IgD-negative memory B cell (primary cell): ENCODE results near the gene CLCA2. TPM values are rescaled to one million over a fixed set of nuclear protein-coding genes. Genes with fewer than 3 reads are reported as not detected.
"Not testable (repeated sequence)": the region's sequence is repeated elsewhere in the genome, so short reads cannot be mapped to it uniquely, and the experiment has no call there.

Source experiments
- H3K27ac Mint-ChIP-seq, 3 donors: one replicate each; pipeline ENCODE4 v1.8.0; 2020 to 2022; ENCODE audit warnings: mild to moderate bottlenecking in 3 of 3, mixed read lengths in 3 of 3, moderate library complexity in 1 of 3
- H3K27me3 Mint-ChIP-seq: one replicate; pipeline ENCODE4 v1.8.0; 2021; ENCODE audit warnings: mixed read lengths
- H3K36me3 Mint-ChIP-seq: one replicate; pipeline ENCODE4 v1.8.0; 2020; ENCODE audit warnings: mild to moderate bottlenecking, mixed read lengths
- H3K4me1 Mint-ChIP-seq, 3 donors: one replicate each; pipeline ENCODE4 v1.8.0; 2020 to 2022; ENCODE audit warnings: mixed read lengths in 3 of 3, mild to moderate bottlenecking in 1 of 3
- H3K4me3 Mint-ChIP-seq, 4 donors: one replicate each; pipeline ENCODE4 v1.8.0; 2020 to 2022; ENCODE audit warnings: mild to moderate bottlenecking in 4 of 4, mixed read lengths in 4 of 4, moderate library complexity in 3 of 4
- H3K9me3 Mint-ChIP-seq, 3 donors: one replicate each; pipeline ENCODE4 v1.8.0; 2020 to 2021; ENCODE audit warnings: mixed read lengths in 3 of 3, mild to moderate bottlenecking in 1 of 3
- polyA plus RNA-seq: library from polyadenylated mRNA; unstranded; fragments of 300-500 nt; fragmentation: Illumina TruSeq; gene quantifications from one replicate; pipeline ENCODE4 v1.2.3, GENCODE V29; 2021

Gene CLCA2
- polyA plus RNA-seq, 1 donor from 2014 or later, result not detected

DNA sequence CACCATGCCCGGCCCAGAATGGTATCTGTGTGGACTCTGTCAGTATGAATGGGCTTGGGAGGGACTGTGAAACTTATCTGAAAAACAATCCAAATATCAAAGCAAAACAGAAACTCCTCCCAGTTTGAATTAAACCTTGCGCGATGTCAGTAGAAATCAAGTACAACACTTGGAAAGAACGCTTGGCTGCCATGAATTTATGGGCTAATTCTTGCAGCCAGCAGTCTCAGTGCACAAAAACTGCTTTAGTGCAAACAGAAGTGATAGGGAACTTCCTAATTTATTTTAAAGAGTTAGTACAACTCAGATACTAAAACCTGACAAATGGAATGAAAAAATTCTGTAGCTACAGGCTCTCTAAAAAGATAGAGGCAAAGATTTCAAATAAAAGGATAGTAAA is 53.3 kb downstream of the CLCA2 start:
- Mint-ChIP-seq H3K27me3 (peaks cover 2% of the 10 kb centered on the region), H3K9me3 (no peaks in the 10 kb centered on the region), H3K4me1 (no peaks in the 10 kb centered on the region), H3K36me3 (peaks cover 3% of the 10 kb centered on the region), H3K27ac (no peak overlapping the region), H3K4me3 (no peak overlapping the region)

GRCh38 chr1:86477682-86478081 is 53.7 kb downstream of the CLCA2 start:
- peaks cover 2% of the 10 kb centered on the region for H3K27me3 Mint-ChIP-seq
- no peaks in the 10 kb centered on the region for H3K4me1 Mint-ChIP-seq
- peaks cover 3% of the 10 kb centered on the region for H3K36me3 Mint-ChIP-seq
- H3K9me3 Mint-ChIP-seq, result no peaks in the 10 kb centered on the region
- no peak overlapping the region for H3K4me3 Mint-ChIP-seq
- H3K27ac Mint-ChIP-seq, result no peak overlapping the region

GRCh38 chr1:86478416-86479156 is 54.6 kb downstream of the CLCA2 start:
- H3K4me3 Mint-ChIP-seq, result no peak overlapping the region
- H3K27ac Mint-ChIP-seq, result no peak overlapping the region
- H3K27me3 Mint-ChIP-seq, result peaks cover under 1% of the 10 kb centered on the region
- H3K9me3 Mint-ChIP-seq, result no peaks in the 10 kb centered on the region
- H3K4me1 Mint-ChIP-seq, result no peaks in the 10 kb centered on the region
- peaks cover 3% of the 10 kb centered on the region for H3K36me3 Mint-ChIP-seq

GRCh38 chr1:86481966-86482365 is 58.0 kb downstream of the CLCA2 start:
- Mint-ChIP-seq H3K4me1 (no peaks in the 10 kb centered on the region), H3K27ac (no peak overlapping the region), H3K9me3 (no peaks in the 10 kb centered on the region), H3K36me3 (peaks cover 3% of the 10 kb centered on the region), H3K4me3 (no peak overlapping the region), H3K27me3 (peaks cover 2% of the 10 kb centered on the region)

DNA sequence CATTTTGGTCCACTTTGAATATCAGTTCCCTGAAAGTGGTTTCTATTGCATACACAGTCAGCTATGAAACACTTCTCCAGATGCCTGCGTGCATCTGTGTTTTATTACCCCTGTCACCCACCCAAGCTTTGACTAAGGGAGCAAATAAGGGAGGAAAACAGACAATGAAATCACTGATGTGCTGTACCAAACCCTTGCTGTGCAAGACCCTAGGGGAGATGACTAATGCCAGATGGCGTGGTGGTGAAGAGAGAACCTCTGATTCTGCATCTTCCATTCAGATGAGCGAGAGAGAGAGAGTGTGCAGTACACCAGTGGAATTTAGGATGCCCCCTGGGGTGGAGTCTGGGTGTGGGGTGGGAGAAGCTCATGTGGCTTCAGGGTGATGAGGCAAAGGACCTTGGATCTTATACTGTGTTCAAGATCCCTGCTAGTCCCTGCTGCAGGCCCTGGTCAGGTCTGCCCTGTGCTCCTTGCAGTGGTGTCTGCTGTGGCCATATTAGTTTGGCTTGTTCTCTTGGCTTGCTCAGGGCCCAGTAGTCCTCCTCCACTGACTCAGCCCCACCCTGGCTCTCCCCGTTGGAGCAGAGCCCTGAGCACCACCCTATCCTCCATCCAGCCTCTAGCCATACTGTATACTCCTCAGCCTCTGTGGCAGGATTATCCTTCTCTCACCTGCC is 63.3 kb downstream of the CLCA2 start:
- Mint-ChIP-seq H3K27me3 (peaks cover 5% of the 10 kb centered on the region), H3K36me3 (no peaks in the 10 kb centered on the region), H3K9me3 (no peaks in the 10 kb centered on the region), H3K4me1 (no peaks in the 10 kb centered on the region), H3K27ac (no peak overlapping the region), H3K4me3 (no peak overlapping the region)

DNA sequence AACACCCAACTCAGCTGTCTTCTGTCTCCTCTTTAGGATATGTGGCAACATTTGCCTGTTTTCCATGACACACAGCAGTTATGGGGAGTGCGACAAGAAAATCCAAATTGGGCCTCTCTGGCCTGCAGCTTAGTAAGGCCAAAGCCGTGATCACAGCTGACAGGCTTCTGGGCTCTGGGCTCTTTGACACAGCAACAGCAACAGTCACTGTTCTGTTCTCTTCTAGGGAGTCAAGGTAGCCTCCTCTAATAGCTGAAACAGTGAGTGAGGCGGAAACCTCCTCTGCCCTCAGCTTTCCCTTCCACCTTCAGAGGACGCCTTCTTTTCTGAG is 63.8 kb downstream of the CLCA2 start:
- Mint-ChIP-seq H3K27me3 (peaks cover 5% of the 10 kb centered on the region), H3K27ac (no peak overlapping the region), H3K4me3 (no peak overlapping the region), H3K4me1 (peaks cover 0 to 2% (median 0%) of the 10 kb centered on the region in 3 donors), H3K36me3 (no peaks in the 10 kb centered on the region), H3K9me3 (no peaks in the 10 kb centered on the region)

DNA sequence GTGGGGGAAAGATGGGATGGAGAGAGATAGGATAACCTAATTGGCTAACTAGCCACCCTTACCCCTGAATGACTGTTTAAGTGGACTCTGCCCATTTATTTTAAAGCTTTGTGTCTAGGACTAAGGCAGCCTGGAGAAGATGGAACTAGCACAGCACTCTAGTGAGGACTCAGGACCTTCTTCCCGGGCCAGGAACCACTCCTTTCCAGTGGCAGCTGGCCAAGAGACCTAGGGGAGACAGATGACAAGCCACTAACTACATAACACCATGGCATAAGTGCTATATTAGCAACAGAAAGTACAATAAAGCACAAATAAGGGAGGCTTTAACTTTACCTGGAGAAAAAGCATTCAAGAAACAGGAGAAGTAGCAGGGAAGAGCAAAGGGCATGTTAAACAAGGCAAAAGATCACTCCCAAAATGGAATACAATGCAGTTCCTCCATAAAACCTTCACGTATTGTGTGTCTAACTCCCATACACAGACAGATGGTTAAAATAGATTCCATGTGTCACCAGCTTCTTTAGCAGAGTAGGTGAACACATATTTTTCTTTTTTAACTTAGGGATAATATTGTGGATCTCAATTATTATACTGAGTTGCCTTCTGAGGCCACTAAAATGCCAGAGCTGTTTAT is 65.4 kb downstream of the CLCA2 start:
- H3K9me3 Mint-ChIP-seq, result no peaks in the 10 kb centered on the region
- no peak overlapping the region for H3K4me3 Mint-ChIP-seq
- peaks cover 3% of the 10 kb centered on the region for H3K27me3 Mint-ChIP-seq
- H3K27ac Mint-ChIP-seq, result no peak overlapping the region
- no peaks in the 10 kb centered on the region for H3K36me3 Mint-ChIP-seq
- peaks cover 0 to 2% (median 0%) of the 10 kb centered on the region in 3 donors for H3K4me1 Mint-ChIP-seq

- peaks cover 3% of the 10 kb centered on the region for H3K27me3 Mint-ChIP-seq
- no peak overlapping the region for H3K27ac Mint-ChIP-seq
- peaks cover 0 to 2% (median 0%) of the 10 kb centered on the region in 3 donors for H3K4me1 Mint-ChIP-seq
- no peak overlapping the region for H3K4me3 Mint-ChIP-seq
- no peaks in the 10 kb centered on the region for H3K9me3 Mint-ChIP-seq
- no peaks in the 10 kb centered on the region for H3K36me3 Mint-ChIP-seq
Observed at GRCh38 chr1:86491171-86491950, 67.4 kb downstream of the CLCA2 start.

DNA sequence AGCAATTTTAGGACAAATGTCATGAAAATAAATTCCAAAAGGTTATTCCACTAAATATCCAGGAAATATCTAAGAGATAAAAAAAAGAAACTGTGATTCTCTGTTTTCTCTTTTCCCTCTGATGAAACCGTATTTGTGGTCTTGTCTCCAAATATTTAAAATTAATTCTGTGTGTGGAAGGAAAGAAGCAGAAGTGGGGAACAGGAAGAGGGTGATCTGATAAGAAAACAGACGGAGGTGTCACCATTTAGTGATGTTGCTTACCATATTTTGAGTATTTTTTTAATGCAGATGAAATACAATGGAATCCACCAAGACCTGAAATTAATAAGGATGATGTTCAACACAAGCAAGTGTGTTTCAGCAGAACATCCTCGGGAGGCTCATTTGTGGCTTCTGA is 74.3 kb downstream of the CLCA2 start:
- no peaks in the 10 kb centered on the region for H3K9me3 Mint-ChIP-seq
- H3K27me3 Mint-ChIP-seq, result peaks cover 5% of the 10 kb centered on the region
- H3K4me1 Mint-ChIP-seq, result peaks cover 0 to 18% (median 2%) of the 10 kb centered on the region in 3 donors
- no peak overlapping the region for H3K27ac Mint-ChIP-seq
- H3K4me3 Mint-ChIP-seq, result no peak overlapping the region
- H3K36me3 Mint-ChIP-seq, result no peaks in the 10 kb centered on the region

GRCh38 chr1:86499987-86500593 is 76.1 kb downstream of the CLCA2 start:
- Mint-ChIP-seq H3K27ac (no peak overlapping the region), H3K4me3 (peak overlapping the region in 1 of 4 donors; percentile 40), H3K4me1 (peaks cover 0 to 18% (median 2%) of the 10 kb centered on the region in 3 donors), H3K27me3 (peaks cover 7% of the 10 kb centered on the region), H3K9me3 (no peaks in the 10 kb centered on the region), H3K36me3 (no peaks in the 10 kb centered on the region)

- peaks cover 0 to 18% (median 2%) of the 10 kb centered on the region in 3 donors for H3K4me1 Mint-ChIP-seq
- H3K27ac Mint-ChIP-seq, result no peak overlapping the region
- H3K36me3 Mint-ChIP-seq, result no peaks in the 10 kb centered on the region
- no peaks in the 10 kb centered on the region for H3K9me3 Mint-ChIP-seq
- no peak overlapping the region for H3K4me3 Mint-ChIP-seq
- H3K27me3 Mint-ChIP-seq, result peaks cover 10% of the 10 kb centered on the region
Observed at GRCh38 chr1:86500714-86501113, 76.7 kb downstream of the CLCA2 start.

GRCh38 chr1:86502125-86502646 is 78.2 kb downstream of the CLCA2 start:
- H3K9me3 Mint-ChIP-seq, H3K27me3 Mint-ChIP-seq, H3K36me3 Mint-ChIP-seq: not testable (repeated sequence)
- H3K4me3 Mint-ChIP-seq, result peak overlapping the region; percentile 80 to 93 (median 92)
- peak overlapping the region; percentile 8 to 78 (median 34) for H3K27ac Mint-ChIP-seq
- H3K4me1 Mint-ChIP-seq, result peaks cover 0 to 18% (median 2%) of the 10 kb centered on the region in 3 donors

DNA sequence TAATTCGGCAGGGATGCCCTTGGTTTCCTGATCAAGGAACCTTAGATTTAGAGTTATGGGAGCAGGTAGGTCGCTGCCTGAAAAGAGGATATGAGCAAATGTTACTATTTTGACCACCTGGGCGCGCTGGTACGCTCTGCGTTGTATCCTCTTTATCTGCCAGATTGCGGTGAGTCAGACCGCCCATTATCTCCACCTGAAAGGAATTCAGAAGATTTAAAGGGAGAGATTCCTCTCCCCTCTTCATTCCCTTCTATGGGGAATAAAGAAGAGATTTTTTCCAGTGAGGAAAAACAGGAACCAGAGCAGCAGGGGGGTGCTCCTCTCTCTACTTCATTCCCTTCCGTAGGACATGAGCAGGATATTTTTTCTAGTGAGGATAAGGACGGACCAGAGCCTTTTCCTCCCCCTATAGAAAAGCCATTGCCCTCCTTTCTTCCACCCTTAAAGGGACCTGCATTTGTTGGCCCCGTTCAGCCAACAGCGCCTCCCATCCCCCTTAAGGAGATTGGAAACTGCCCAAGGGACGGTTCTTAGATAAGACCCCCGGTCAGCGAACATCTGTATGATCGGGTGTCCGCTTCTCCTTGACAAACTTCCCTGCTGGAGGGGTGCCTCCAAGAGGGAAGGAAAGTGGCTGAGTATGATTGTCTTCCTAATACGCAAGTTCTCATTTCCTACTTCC is 78.9 kb downstream of the CLCA2 start:
- Mint-ChIP-seq H3K36me3 (no peaks in the 10 kb centered on the region), H3K27ac (peak overlapping the region in 1 of 3 donors; percentile 34), H3K27me3 (peaks cover 6% of the 10 kb centered on the region), H3K9me3 (no peaks in the 10 kb centered on the region), H3K4me1 (peaks cover 0 to 18% (median 2%) of the 10 kb centered on the region in 3 donors), H3K4me3 (peak overlapping the region; percentile 80 to 93 (median 88))
